C4-2B (cell line): ENCODE data around the gene OSBPL6.
A peak's percentile ranks its signal among the peaks of the same experiment; 100 is the strongest.

Source experiments
- H3K27ac ChIP-seq: fragments of 450-650 bp; 2 replicates; pipeline ENCODE4 v1.5.1; 2017
- CTCF ChIP-seq: fragments of 450-650 bp; conservative IDR thresholded peaks from 2 replicates; pipeline ENCODE4 v1.5.1; 2017; ENCODE audit warnings: mild to moderate bottlenecking
- ZFX ChIP-seq: fragments of 450-650 bp; IDR thresholded peaks from 2 replicates; pipeline ENCODE4 v1.6.1; 2017

The OSBPL6 gene

GRCh38 chr2:178452334-178452733 is 258.0 kb downstream of the OSBPL6 start:
- peak overlapping the region; percentile 93; the same call in 1 of the 2 replicates for H3K27ac ChIP-seq
- TF ChIP-seq CTCF (no peak), ZFX (no peak)
